Type B pancreatic cell (in vitro differentiated cells): ENCODE data around the gene PEX1. TPM values are rescaled to one million over a fixed set of nuclear protein-coding genes. Genes with fewer than 3 reads are reported as not detected.
"Not testable (repeated sequence)": the region's sequence is repeated elsewhere in the genome, so short reads cannot be mapped to it uniquely, and the experiment has no call there.

Experiments used
- DNase-seq: peaks from one replicate; pipeline ENCODE4 v3.0.0; 2021; ENCODE audit warnings: mixed read lengths; ENCODE audit not compliant: unreplicated experiment; ENCODE audit errors: extremely low spot score
- H3K27ac Mint-ChIP-seq: 2 replicates; pipeline ENCODE4 v1.8.0; 2021; ENCODE audit warnings: mild to moderate bottlenecking, mixed read lengths
- H3K27me3 Mint-ChIP-seq: 2 replicates; pipeline ENCODE4 v1.8.0; 2021; ENCODE audit warnings: mixed read lengths
- H3K36me3 Mint-ChIP-seq: 2 replicates; pipeline ENCODE4 v1.8.0; 2021; ENCODE audit warnings: mixed read lengths
- H3K4me1 Mint-ChIP-seq: one replicate; pipeline ENCODE4 v1.8.0; 2021; ENCODE audit warnings: mixed read lengths; ENCODE audit not compliant: unreplicated experiment
- H3K4me3 Mint-ChIP-seq: 2 replicates; pipeline ENCODE4 v1.8.0; 2021; ENCODE audit warnings: mild to moderate bottlenecking, mixed read lengths
- H3K9me3 Mint-ChIP-seq: 2 replicates; pipeline ENCODE4 v1.8.0; 2021; ENCODE audit warnings: mixed read lengths
- CTCF ChIP-seq: fragments of 200-600 bp; sonication (generic); conservative IDR thresholded peaks from 2 replicates; pipeline ENCODE4 v1.5.0; 2021; ENCODE audit warnings: antibody characterized with exemption, mild to moderate bottlenecking
- total RNA-seq: library from RNA; stranded (reverse); gene quantifications from 2 replicates; pipeline ENCODE4 v1.2.1, GENCODE V29; 2021; ENCODE audit warnings: low replicate concordance

PEX1 gene
- total RNA-seq, 1 donor from 2014 or later = 22.2 TPM

GRCh38 chr7:92478711-92479110 lies 49.6 kb downstream of the PEX1 start:
- Mint-ChIP-seq H3K4me1 (no peaks in the 10 kb centered on the region), H3K4me3 (no peak overlapping the region), H3K27me3 (no peaks in the 10 kb centered on the region), H3K36me3 (peaks cover 3% of the 10 kb centered on the region), H3K9me3 (no peaks in the 10 kb centered on the region), H3K27ac (no peak overlapping the region)
- DNase-seq = no peak
- no peak for TF ChIP-seq CTCF

- Mint-ChIP-seq H3K4me3 (no peak overlapping the region), H3K36me3 (peaks cover 3% of the 10 kb centered on the region), H3K4me1 (no peaks in the 10 kb centered on the region), H3K27me3 (no peaks in the 10 kb centered on the region), H3K9me3 (no peaks in the 10 kb centered on the region), H3K27ac (peak overlapping the region; percentile 33)
- DNase-seq = no peak
- TF ChIP-seq CTCF = no peak
These were observed 50.2 kb downstream of the PEX1 start for GRCh38 chr7:92478095-92478494.

- H3K4me1 Mint-ChIP-seq, DNase-seq, H3K27me3 Mint-ChIP-seq, H3K4me3 Mint-ChIP-seq, H3K36me3 Mint-ChIP-seq, H3K9me3 Mint-ChIP-seq: not testable (repeated sequence)
- H3K27ac Mint-ChIP-seq = peak within 1 kb of the TSS; percentile 33
These were observed 50.6 kb downstream of the PEX1 start, which contains the start of gene ERVW-1 for GRCh38 chr7:92477681-92478080. ERVW-1 (minus strand) TSS chr7:92477946; CDS start chr7:92470381, 7,565 bp downstream.

GRCh38 chr7:92475851-92476590 lies 52.3 kb downstream of the PEX1 start:
- H3K36me3 Mint-ChIP-seq, H3K27ac Mint-ChIP-seq, H3K27me3 Mint-ChIP-seq, H3K9me3 Mint-ChIP-seq, H3K4me3 Mint-ChIP-seq, H3K4me1 Mint-ChIP-seq, DNase-seq: not testable (repeated sequence)

- H3K27me3 Mint-ChIP-seq, DNase-seq, H3K9me3 Mint-ChIP-seq, H3K4me1 Mint-ChIP-seq, H3K27ac Mint-ChIP-seq, H3K36me3 Mint-ChIP-seq, H3K4me3 Mint-ChIP-seq: not testable (repeated sequence)
These were observed 53.0 kb downstream of the PEX1 start for GRCh38 chr7:92475261-92475770.

GRCh38 chr7:92473989-92474388 lies 54.3 kb downstream of the PEX1 start:
- H3K27ac Mint-ChIP-seq = peak overlapping the region; percentile 67
- not testable (repeated sequence) for H3K4me1 Mint-ChIP-seq, H3K27me3 Mint-ChIP-seq, H3K9me3 Mint-ChIP-seq, H3K36me3 Mint-ChIP-seq, DNase-seq
- peak overlapping the region; percentile 52 for H3K4me3 Mint-ChIP-seq

GRCh38 chr7:92468589-92468988 lies 59.7 kb downstream of the PEX1 start:
- not testable (repeated sequence) for H3K4me1 Mint-ChIP-seq, H3K27ac Mint-ChIP-seq, H3K27me3 Mint-ChIP-seq, H3K4me3 Mint-ChIP-seq, H3K9me3 Mint-ChIP-seq, DNase-seq
- peaks cover 15% of the 10 kb centered on the region for H3K36me3 Mint-ChIP-seq

GRCh38 chr7:92466682-92467081 lies 61.6 kb downstream of the PEX1 start:
- Mint-ChIP-seq H3K4me1 (peaks cover under 1% of the 10 kb centered on the region), H3K4me3 (no peak overlapping the region), H3K27ac (no peak overlapping the region), H3K36me3 (peaks cover 16% of the 10 kb centered on the region), H3K9me3 (peaks cover 4% of the 10 kb centered on the region), H3K27me3 (no peaks in the 10 kb centered on the region)
- TF ChIP-seq CTCF = no peak
- no peak for DNase-seq
